Bronchial epithelial cell (primary cell): ENCODE results near the gene MYRF. TPM values are rescaled to one million over a fixed set of nuclear protein-coding genes. Genes with fewer than 3 reads are reported as not detected.

Source experiments
- DNase-seq: peaks from one replicate; pipeline ENCODE4 v3.0.0-alpha.2; 2010; ENCODE audit warnings: low read depth
- FAIRE-seq: peaks from 2 replicates; lab custom pipeline; 2011; peaks lifted over from hg19 to GRCh38; lab: Jason Lieb, UNC
- H3K27me3 ChIP-seq: 2 replicates; pipeline ENCODE4 v1.5.1; 2011; ENCODE audit warnings: low read length; ENCODE audit not compliant: control insufficient read depth, insufficient read depth
- H3K36me3 ChIP-seq: 2 replicates; pipeline ENCODE4 v1.5.1; 2011; ENCODE audit warnings: low read length; ENCODE audit not compliant: control insufficient read depth, insufficient read depth
- H3K4me3 ChIP-seq: 2 replicates; pipeline ENCODE4 v1.5.1; 2011; ENCODE audit warnings: mild to moderate bottlenecking, low read depth, low read length, control low read depth
- CTCF ChIP-seq: IDR thresholded peaks from 2 replicates; pipeline ENCODE4 v1.5.1; 2011; ENCODE audit warnings: mild to moderate bottlenecking, moderate library complexity, low read length, control low read depth, inconsistent platforms; ENCODE audit not compliant: insufficient read depth, severe bottlenecking
- total RNA-seq: library from RNA; depleted of rRNA; stranded (reverse); fragments of >200 nt; gene quantifications from 2 replicates; pipeline ENCODE4 v1.2.1, GENCODE V29; 2014

Gene MYRF
- total RNA-seq, 1 donor from 2014 or later: under 0.01 TPM

GRCh38 chr11:61793829-61794204, 41.4 kb downstream of the MYRF start:
- Histone ChIP-seq H3K4me3 (no peak overlapping the region), H3K27me3 (no peaks in the 10 kb centered on the region), H3K36me3 (peaks cover 13% of the 10 kb centered on the region)
- TF ChIP-seq CTCF: no peak
- DNase-seq (no peak), FAIRE-seq (no peak)

GRCh38 chr11:61794579-61794978, 42.1 kb downstream of the MYRF start:
- DNase-seq (no peak), FAIRE-seq (no peak)
- Histone ChIP-seq H3K36me3 (peaks cover 7% of the 10 kb centered on the region), H3K4me3 (no peak overlapping the region), H3K27me3 (no peaks in the 10 kb centered on the region)
- no peak for TF ChIP-seq CTCF

- H3K4me3 ChIP-seq: no peak overlapping the region
- no peak for DNase-seq
- FAIRE-seq: no peak
- no peak for TF ChIP-seq CTCF
- H3K36me3 ChIP-seq: no peaks in the 10 kb centered on the region
- no peaks in the 10 kb centered on the region for H3K27me3 ChIP-seq
Measured at GRCh38 chr11:61795459-61795858, 43.0 kb downstream of the MYRF start.

DNA sequence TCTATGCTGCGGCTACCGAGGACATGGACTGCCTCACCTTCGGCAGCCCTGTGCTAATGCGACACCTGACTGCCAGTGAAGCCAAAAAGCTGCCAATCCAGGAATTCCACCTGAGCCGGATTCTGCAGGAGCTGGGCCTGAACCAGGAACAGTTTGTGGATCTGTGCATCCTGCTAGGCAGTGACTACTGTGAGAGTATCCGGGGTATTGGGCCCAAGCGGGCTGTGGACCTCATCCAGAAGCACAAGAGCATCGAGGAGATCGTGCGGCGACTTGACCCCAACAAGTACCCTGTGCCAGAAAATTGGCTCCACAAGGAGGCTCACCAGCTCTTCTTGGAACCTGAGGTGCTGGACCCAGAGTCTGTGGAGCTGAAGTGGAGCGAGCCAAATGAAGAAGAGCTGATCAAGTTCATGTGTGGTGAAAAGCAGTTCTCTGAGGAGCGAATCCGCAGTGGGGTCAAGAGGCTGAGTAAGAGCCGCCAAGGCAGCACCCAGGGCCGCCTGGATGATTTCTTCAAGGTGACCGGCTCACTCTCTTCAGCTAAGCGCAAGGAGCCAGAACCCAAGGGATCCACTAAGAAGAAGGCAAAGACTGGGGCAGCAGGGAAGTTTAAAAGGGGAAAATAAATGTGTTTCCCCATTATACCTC, 43.6 kb downstream of the MYRF start:
- H3K4me3 ChIP-seq: no peak overlapping the region
- TF ChIP-seq CTCF: no peak
- no peaks in the 10 kb centered on the region for H3K36me3 ChIP-seq
- FAIRE-seq (no peak), DNase-seq (no peak)
- H3K27me3 ChIP-seq: no peaks in the 10 kb centered on the region

GRCh38 chr11:61797263-61797944, 45.0 kb downstream of the MYRF start:
- Histone ChIP-seq H3K4me3 (no peak overlapping the region), H3K36me3 (peaks cover 2% of the 10 kb centered on the region), H3K27me3 (no peaks in the 10 kb centered on the region)
- no peak for FAIRE-seq
- DNase-seq: peak; percentile 75
- TF ChIP-seq CTCF: peak; percentile 63
